Heart left ventricle (tissue), 13 donors: Measurements from ENCODE around the gene SIL1.

Experiments used
- CTCF ChIP-seq, 12 donors: fragments of 200-600 bp; sonication (generic) in 4 of 12; IDR thresholded peaks; one replicate each; pipeline versions ENCODE4 v1.5.0 to v1.8.0; 2018 to 2022; ENCODE audit warnings: antibody characterized with exemption in 12 of 12, mild to moderate bottlenecking in 5 of 12
- POLR2A ChIP-seq, 2 donors: fragments of 450-650 bp; IDR thresholded peaks; one replicate each; pipeline ENCODE4 v1.6.1; 2017; ENCODE audit warnings: antibody characterized with exemption in 2 of 2, mild to moderate bottlenecking in 2 of 2, moderate library complexity in 2 of 2
- donor health status: ischemic (EF 13 %, LVEDD 7.1; RV severe dilation, severe dysfunction).
- donor health status: DM: no; HTN: yes; CAD: no.
- donor health status: DM: no; HTN: no; CAD: no.
- donor health status: ischemic (EF 25% LVEDD 6.9; RV normal size, moderate dysfunction).
- donor health status: ischemic (EF 25% LVEDD 5.7; RV mildly dilated, moderate dysfunction).
- donor health status: ischemic (EF 35%, LVEDD 5.7; RV mildly dilated, moderate dysfunction).
- donor health status: nonischemic (EF 11% LVEDD 7.7; RV severe dilation, severe dysfunction).
- donor health status: DM: yes; HTN: yes; CAD: no.
- donor health status: PGD.
- donor health status: ischemic (EF 29% LVEDD 5.4; RV normal size, mild dysfunction).
- donor health status: nonischemic (EF 23%, LVEDD 6.1; RV moderate dilation, normal function).

- TF ChIP-seq POLR2A (IDR thresholded peaks at IDR 0.05), result no peak
- no peak for TF ChIP-seq CTCF (IDR thresholded peaks at IDR 0.05)
Observed at GRCh38 chr5:139222346-139222745, 24.2 kb upstream of the SIL1 start.
